Loucy (cell line): ENCODE data around the gene FZD10.
A peak's percentile ranks its signal among the peaks of the same experiment; 100 is the strongest.

ENCODE experiments used
- H2AFZ ChIP-seq: fragments of 200-600 bp; sonication (generic); 2 replicates; pipeline ENCODE4 v1.6.0; 2016; ENCODE audit warnings: antibody characterized with exemption, mild to moderate bottlenecking, low read length, moderate library complexity
- H3F3A ChIP-seq: fragments of 200-600 bp; 2 replicates; pipeline ENCODE4 v1.6.0; 2016; ENCODE audit warnings: antibody characterized with exemption, low read depth, mild to moderate bottlenecking
- H3K27me3 ChIP-seq: fragments of 200-600 bp; sonication (generic); 2 replicates; pipeline ENCODE4 v1.6.1; 2014; ENCODE audit warnings: low read length, mild to moderate bottlenecking; ENCODE audit not compliant: insufficient read depth, poor library complexity, severe bottlenecking
- H3K36me3 ChIP-seq: fragments of 200-600 bp; sonication (generic); 2 replicates; pipeline ENCODE4 v1.6.1; 2016; ENCODE audit warnings: low read length; ENCODE audit not compliant: insufficient read depth
- H3K4me1 ChIP-seq: fragments of 200-600 bp; sonication (generic); 2 replicates; pipeline ENCODE4 v1.5.1; 2014; ENCODE audit warnings: low read length, mild to moderate bottlenecking; ENCODE audit not compliant: insufficient read depth, poor library complexity, severe bottlenecking
- H3K4me2 ChIP-seq: fragments of 200-600 bp; sonication (generic); 2 replicates; pipeline ENCODE4 v1.6.0; 2014; ENCODE audit warnings: antibody characterized with exemption, low read length, low read depth, mild to moderate bottlenecking; ENCODE audit not compliant: poor library complexity, severe bottlenecking
- H3K4me3 ChIP-seq: fragments of 200-600 bp; sonication (generic); 2 replicates; pipeline ENCODE4 v1.5.1; 2014; ENCODE audit warnings: low read length, mild to moderate bottlenecking, mixed read lengths; ENCODE audit not compliant: poor library complexity, severe bottlenecking
- H3K79me2 ChIP-seq: fragments of 200-600 bp; sonication (generic); 2 replicates; pipeline ENCODE4 v1.6.1; 2014; ENCODE audit warnings: low read length; ENCODE audit not compliant: insufficient read depth
- H3K9ac ChIP-seq: fragments of 200-600 bp; sonication (generic); 2 replicates; pipeline ENCODE4 v1.6.0; 2014; ENCODE audit warnings: mild to moderate bottlenecking, low read depth, low read length, moderate library complexity; ENCODE audit not compliant: poor library complexity, severe bottlenecking
- H3K9me2 ChIP-seq: fragments of 200-600 bp; sonication (generic); replicated peaks from 2 replicates; pipeline ENCODE4 v1.6.1; 2016; ENCODE audit warnings: low read depth, low read length, mixed read lengths
- H3K9me3 ChIP-seq: fragments of 200-600 bp; sonication (generic); 2 replicates; pipeline ENCODE4 v1.6.1; 2014; ENCODE audit warnings: mild to moderate bottlenecking, antibody characterized with exemption, low read length, low read depth; ENCODE audit not compliant: insufficient read depth
- H4K20me1 ChIP-seq: fragments of 200-600 bp; sonication (generic); 2 replicates; pipeline ENCODE4 v1.6.0; 2014; ENCODE audit warnings: antibody characterized with exemption, low read length, mild to moderate bottlenecking; ENCODE audit not compliant: insufficient read depth, poor library complexity, severe bottlenecking
- CTCF ChIP-seq: fragments of 200-600 bp; sonication (generic); conservative IDR thresholded peaks from 2 replicates; pipeline ENCODE4 v1.5.1; 2014; ENCODE audit warnings: mild to moderate bottlenecking, antibody characterized with exemption, low read length
- EZH2phosphoT487 ChIP-seq: fragments of 200-600 bp; IDR thresholded peaks from 2 replicates; pipeline ENCODE4 v1.6.1; 2018; ENCODE audit warnings: antibody characterized with exemption, mild to moderate bottlenecking, moderate library complexity, borderline replicate concordance

The FZD10 gene

GRCh38 chr12:130192642-130193345 lies 30.5 kb downstream of the FZD10 start:
- TF ChIP-seq CTCF (peak; percentile 40), EZH2phosphoT487 (no peak)
- H2AFZ ChIP-seq = no peak overlapping the region

GRCh38 chr12:130194154-130194553 lies 31.9 kb downstream of the FZD10 start:
- no peaks in the 10 kb centered on the region for H3K9me3 ChIP-seq
- H3K4me3 ChIP-seq = no peak overlapping the region
- no peaks in the 10 kb centered on the region for H3K27me3 ChIP-seq
- H3K9me2 ChIP-seq = no peaks in the 10 kb centered on the region
- H3K36me3 ChIP-seq = no peaks in the 10 kb centered on the region
- H4K20me1 ChIP-seq = no peaks in the 10 kb centered on the region
- TF ChIP-seq EZH2phosphoT487 (no peak), CTCF (no peak)
- no peak overlapping the region for H2AFZ ChIP-seq
- no peaks in the 10 kb centered on the region for H3K79me2 ChIP-seq
- H3F3A ChIP-seq = no peaks in the 10 kb centered on the region
- H3K9ac ChIP-seq = no peak overlapping the region
- no peaks in the 10 kb centered on the region for H3K4me1 ChIP-seq
- no peak overlapping the region for H3K4me2 ChIP-seq

More at GRCh38 chr12:130192642-130193345, 30.5 kb downstream of the FZD10 start:
- H3K79me2 ChIP-seq = no peaks in the 10 kb centered on the region
- no peaks in the 10 kb centered on the region for H3K9me3 ChIP-seq
- no peaks in the 10 kb centered on the region for H3F3A ChIP-seq
- H3K4me2 ChIP-seq = no peak overlapping the region
- no peaks in the 10 kb centered on the region for H3K27me3 ChIP-seq
- H3K4me1 ChIP-seq = no peaks in the 10 kb centered on the region
- H4K20me1 ChIP-seq = no peaks in the 10 kb centered on the region
- H3K9ac ChIP-seq = no peak overlapping the region
- H3K36me3 ChIP-seq = no peaks in the 10 kb centered on the region
- H3K4me3 ChIP-seq = no peak overlapping the region
- no peaks in the 10 kb centered on the region for H3K9me2 ChIP-seq

GRCh38 chr12:130195369-130195768 lies 33.1 kb downstream of the FZD10 start:
- Histone ChIP-seq H3K4me3 (no peak overlapping the region), H3K79me2 (no peaks in the 10 kb centered on the region), H3K27me3 (no peaks in the 10 kb centered on the region)

GRCh38 chr12:130195776-130196175 lies 33.5 kb downstream of the FZD10 start:
- Histone ChIP-seq H3K4me3 (no peak overlapping the region), H3K9me2 (no peaks in the 10 kb centered on the region), H3K79me2 (no peaks in the 10 kb centered on the region), H3K9ac (no peak overlapping the region), H2AFZ (no peak overlapping the region), H3K4me1 (no peaks in the 10 kb centered on the region), H3K36me3 (no peaks in the 10 kb centered on the region), H4K20me1 (no peaks in the 10 kb centered on the region), H3K27me3 (no peaks in the 10 kb centered on the region), H3K4me2 (no peak overlapping the region), H3K9me3 (no peaks in the 10 kb centered on the region), H3F3A (no peaks in the 10 kb centered on the region)
- TF ChIP-seq CTCF (no peak), EZH2phosphoT487 (no peak)

More at GRCh38 chr12:130195369-130195768, 33.1 kb downstream of the FZD10 start:
- TF ChIP-seq EZH2phosphoT487 = no peak
- Histone ChIP-seq H4K20me1 (no peaks in the 10 kb centered on the region), H3K4me1 (no peaks in the 10 kb centered on the region), H2AFZ (no peak overlapping the region), H3K36me3 (no peaks in the 10 kb centered on the region), H3K9ac (no peak overlapping the region), H3K9me3 (no peaks in the 10 kb centered on the region), H3F3A (no peaks in the 10 kb centered on the region), H3K9me2 (no peaks in the 10 kb centered on the region), H3K4me2 (no peak overlapping the region)
